HL-60 (cell line): ENCODE measurements around the gene AFF2.
"Not testable (repeated sequence)": the region's sequence is repeated elsewhere in the genome, so short reads cannot be mapped to it uniquely, and the experiment has no call there.

Experiments
- CTCF ChIP-seq: IDR thresholded peaks from one replicate; pipeline ENCODE4 v1.5.1; 2011; ENCODE audit warnings: low read length, control low read depth, inconsistent platforms; ENCODE audit not compliant: insufficient read depth
- REST ChIP-seq: IDR thresholded peaks from 2 replicates; pipeline ENCODE4 v1.6.1; 2012; ENCODE audit warnings: low read depth; ENCODE audit not compliant: insufficient replicate concordance

- not testable (repeated sequence) for TF ChIP-seq CTCF, REST
Observed at GRCh38 chrX:148669175-148669574, 168.8 kb downstream of the AFF2 start.
